HG02642 (cell line): ENCODE results near the gene LIN28B.

ENCODE experiments used
- ATAC-seq: cut with Tn5 transposase; IDR thresholded peaks from one replicate; pipeline ENCODE4 v1.9.1; 2021; ENCODE audit warnings: mild to moderate bottlenecking; ENCODE audit not compliant: unreplicated experiment, poor library complexity

LIN28B gene

DNA sequence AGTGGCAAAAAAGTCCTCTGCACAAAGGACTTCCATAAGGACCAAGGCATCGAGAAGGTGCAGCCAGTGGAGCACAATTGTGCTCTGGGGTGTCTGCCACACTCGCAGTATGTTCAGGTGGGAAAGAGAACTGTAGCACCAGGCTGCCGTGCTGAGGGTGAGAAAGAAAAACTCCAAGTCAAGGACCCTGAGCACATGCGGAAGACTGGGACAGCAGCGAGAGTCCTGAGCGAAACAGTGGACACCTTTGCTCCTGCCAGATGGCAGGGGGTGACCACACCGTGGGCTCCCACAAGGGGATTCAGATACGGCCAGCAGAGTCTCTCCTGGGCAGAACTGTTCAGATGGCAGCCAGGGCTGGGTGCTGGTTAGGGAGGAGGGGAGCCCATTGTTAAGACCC lies 149.4 kb downstream of the LIN28B start:
- no peak for ATAC-seq

DNA sequence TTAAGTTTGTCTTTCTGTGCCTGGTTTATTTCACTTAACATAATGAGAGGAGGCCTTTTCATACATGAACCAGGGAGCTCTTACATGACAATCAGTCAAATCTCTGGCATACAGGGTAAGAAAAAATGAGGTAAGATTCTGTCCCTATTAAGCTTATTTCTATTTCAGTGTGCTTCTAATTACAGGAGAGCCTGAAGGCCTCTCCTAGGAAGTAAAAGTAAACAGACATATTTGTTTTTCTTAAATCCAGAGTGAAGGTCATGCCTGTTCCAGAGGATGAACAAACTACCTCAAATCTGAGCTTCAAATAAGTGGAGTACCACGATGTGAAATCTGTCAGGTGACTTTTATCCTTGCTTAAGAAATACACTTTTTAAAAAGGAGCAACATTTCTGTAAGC lies 150.3 kb downstream of the LIN28B start:
- ATAC-seq: no peak

- ATAC-seq: no peak
These were observed 151.8 kb downstream of the LIN28B start for GRCh38 chr6:105108631-105109262.

- ATAC-seq: no peak
These were observed 153.3 kb downstream of the LIN28B start for GRCh38 chr6:105109955-105110895.

DNA sequence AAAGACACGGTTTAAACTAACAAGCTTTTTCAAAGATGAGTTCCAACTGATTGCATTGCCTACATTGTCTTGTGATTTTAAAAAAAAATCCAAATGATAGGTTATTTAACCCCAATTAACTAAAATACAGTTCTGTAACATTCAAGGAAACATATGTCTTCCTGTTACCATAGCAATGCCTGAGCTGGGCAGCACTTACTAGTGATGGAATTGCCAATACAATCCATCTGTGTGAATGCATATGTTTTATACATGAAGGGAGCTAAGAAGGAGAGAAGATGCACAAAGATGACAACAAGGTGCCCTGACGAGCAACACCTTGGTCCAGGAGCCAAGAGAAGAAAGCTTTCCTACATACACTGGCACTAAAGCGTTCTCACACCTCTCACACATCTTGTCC lies 154.2 kb downstream of the LIN28B start:
- no peak for ATAC-seq

DNA sequence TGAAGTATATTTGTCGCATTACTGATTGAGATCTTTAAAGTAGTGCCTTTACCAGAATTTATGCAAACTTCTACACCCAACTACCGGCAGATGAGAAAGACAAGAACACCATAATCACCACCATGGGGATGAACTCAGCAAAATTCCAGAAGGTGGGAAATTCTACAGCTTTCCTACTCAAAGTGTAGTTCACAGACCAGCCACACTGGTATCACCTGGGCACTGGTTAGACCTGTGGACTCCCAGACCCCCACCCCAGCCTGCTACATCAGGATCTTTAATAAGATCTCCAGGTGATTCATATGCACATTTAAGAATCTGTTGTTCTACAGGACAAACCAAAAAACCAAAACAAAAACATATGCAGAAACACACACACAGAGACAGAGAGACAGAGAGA lies 155.0 kb downstream of the LIN28B start:
- no peak for ATAC-seq

GRCh38 chr6:105112577-105112976 lies 155.7 kb downstream of the LIN28B start:
- no peak for ATAC-seq

DNA sequence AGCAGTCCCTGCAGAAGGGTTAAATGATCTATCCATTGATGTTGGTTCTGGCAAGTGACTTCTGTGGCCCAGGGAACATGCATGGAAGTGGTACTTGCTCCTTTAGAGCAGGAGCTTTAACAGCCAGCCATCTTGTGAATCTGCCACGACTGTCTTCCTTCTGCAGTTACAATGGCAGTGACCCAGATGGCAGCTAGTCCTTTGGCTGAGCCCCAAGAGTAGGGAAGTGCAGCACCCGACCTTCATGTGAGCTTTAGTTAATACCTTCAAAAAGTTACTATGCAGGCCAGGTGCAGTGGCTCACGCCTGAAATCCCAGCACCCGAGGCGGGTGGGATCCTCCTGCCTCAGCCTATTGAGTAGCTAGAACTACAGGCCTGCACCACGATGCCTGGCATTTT lies 156.5 kb downstream of the LIN28B start:
- no peak for ATAC-seq

DNA sequence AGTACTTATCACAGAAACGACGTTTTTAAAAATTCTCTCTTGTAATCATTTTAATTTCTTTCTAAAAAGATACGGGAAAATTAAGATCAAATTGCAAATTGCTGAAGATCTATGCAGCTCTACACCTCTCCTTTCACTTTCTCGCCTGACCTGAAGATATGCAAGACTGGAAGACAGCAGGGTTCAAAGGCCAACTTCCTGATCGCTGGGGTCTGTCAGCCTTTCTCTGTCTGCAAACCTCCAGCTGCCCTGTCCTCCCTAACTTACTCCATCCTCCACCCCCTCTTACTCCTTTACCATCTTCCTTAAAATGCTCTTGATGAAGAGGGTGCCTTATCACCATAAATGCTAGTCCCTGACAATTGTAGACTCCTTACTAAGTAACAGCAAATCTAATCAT lies 159.2 kb downstream of the LIN28B start:
- ATAC-seq: no peak

DNA sequence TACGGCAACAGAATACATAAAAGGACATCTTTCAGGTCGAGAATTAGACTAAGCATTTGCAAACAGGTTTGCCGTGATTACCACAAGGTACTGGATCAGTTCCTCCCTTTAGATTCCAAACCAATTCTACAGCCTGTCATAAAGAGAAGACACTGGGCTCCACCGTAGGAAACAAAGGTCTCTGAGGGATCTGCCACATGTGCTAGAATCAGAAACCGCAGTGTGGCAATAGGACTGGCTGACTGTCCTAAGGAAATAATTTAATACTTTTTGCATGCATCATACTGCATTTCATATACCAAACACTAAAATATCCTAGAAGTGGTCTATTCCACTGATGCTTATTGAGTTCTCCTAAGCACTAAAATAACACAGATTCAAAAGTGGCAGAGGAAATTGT lies 163.7 kb downstream of the LIN28B start:
- ATAC-seq: no peak

GRCh38 chr6:105121981-105122380 lies 165.1 kb downstream of the LIN28B start:
- ATAC-seq: no peak

- no peak for ATAC-seq
These were observed 165.8 kb downstream of the LIN28B start for GRCh38 chr6:105122717-105123116.
